CD4-positive, CD25-positive, alpha-beta regulatory T cell (primary cell): ENCODE measurements around the gene PTPN4. TPM values are rescaled to one million over a fixed set of nuclear protein-coding genes. Genes with fewer than 3 reads are reported as not detected.
A peak's percentile ranks its signal among the peaks of the same experiment; 100 is the strongest.
"Not testable (repeated sequence)": the region's sequence is repeated elsewhere in the genome, so short reads cannot be mapped to it uniquely, and the experiment has no call there.

Experiments
- ATAC-seq, 2 donors: fragments of 150-1000 bp; cut with Tn5 transposase; one replicate each; pipeline ENCODE4 v1.10.0; 2021; ENCODE audit warnings: low read depth in 2 of 2, moderate number of reproducible peaks in 2 of 2, moderate library complexity in 1 of 2
- DNase-seq, 3 donors: peaks; one replicate each; pipeline versions ENCODE4 v3.0.0 to v3.0.0-alpha.2; 2012 to 2022; ENCODE audit warnings: mixed read lengths in 1 of 3
- H3K27ac ChIP-seq: one replicate; pipeline ENCODE4 v1.7.0; 2013; ENCODE audit warnings: mild to moderate bottlenecking, low read length; ENCODE audit not compliant: insufficient read depth, poor library complexity, severe bottlenecking
- H3K27me3 ChIP-seq: one replicate; pipeline ENCODE4 v1.7.0; 2013; ENCODE audit warnings: low read length; ENCODE audit not compliant: control insufficient read depth, insufficient read depth
- H3K36me3 ChIP-seq: one replicate; pipeline ENCODE4 v1.7.0; 2013; ENCODE audit warnings: mild to moderate bottlenecking, low read length, moderate library complexity; ENCODE audit not compliant: control insufficient read depth, insufficient read depth
- H3K4me1 ChIP-seq: 2 replicates; pipeline ENCODE4 v1.7.0; 2013; ENCODE audit warnings: mild to moderate bottlenecking, low read length; ENCODE audit not compliant: insufficient read depth, control insufficient read depth, poor library complexity, severe bottlenecking
- H3K4me3 ChIP-seq: one replicate; pipeline ENCODE4 v1.7.0; 2013; ENCODE audit warnings: low read depth, mild to moderate bottlenecking, low read length, moderate library complexity
- H3K9me3 ChIP-seq, 2 experiments: 1 replicate in 1 of 2; 2 replicates in 1 of 2; pipeline ENCODE4 v1.7.0; 2013; ENCODE audit warnings: low read length in 2 of 2, mild to moderate bottlenecking in 1 of 2, moderate library complexity in 1 of 2; ENCODE audit not compliant: control insufficient read depth in 2 of 2
- H3K27ac Mint-ChIP-seq, 3 donors: one replicate each; pipeline ENCODE4 v1.8.0; 2020 to 2022; ENCODE audit warnings: mild to moderate bottlenecking in 3 of 3, mixed read lengths in 3 of 3, moderate library complexity in 2 of 3
- H3K27me3 Mint-ChIP-seq: one replicate; pipeline ENCODE4 v1.8.0; 2022; ENCODE audit warnings: mild to moderate bottlenecking, mixed read lengths
- H3K36me3 Mint-ChIP-seq: one replicate; pipeline ENCODE4 v1.8.0; 2020; ENCODE audit warnings: mixed read lengths
- H3K4me1 Mint-ChIP-seq, 4 donors: one replicate each; pipeline ENCODE4 v1.8.0; 2020 to 2022; ENCODE audit warnings: mixed read lengths in 4 of 4, mild to moderate bottlenecking in 1 of 4
- H3K4me3 Mint-ChIP-seq, 4 donors: one replicate each; pipeline ENCODE4 v1.8.0; 2020 to 2022; ENCODE audit warnings: mild to moderate bottlenecking in 4 of 4, mixed read lengths in 4 of 4, moderate library complexity in 3 of 4
- H3K9me3 Mint-ChIP-seq, 7 donors: one replicate each; pipeline ENCODE4 v1.8.0; 2020 to 2022; ENCODE audit warnings: mixed read lengths in 7 of 7, mild to moderate bottlenecking in 3 of 7, moderate library complexity in 2 of 7
- polyA plus RNA-seq, 4 donors: library from polyadenylated mRNA; unstranded; fragments of 300-500 nt; fragmentation: Illumina TruSeq; gene quantifications; one replicate each; pipeline ENCODE4 v1.2.3, GENCODE V29; 2021
- total RNA-seq: library from RNA; stranded (reverse); gene quantifications from one replicate; pipeline ENCODE4 v1.2.3, GENCODE V29; 2022

PTPN4 gene
- total and polyA plus RNA-seq, 5 donors from 2014 or later = 75.2 to 115 (median 110) TPM

DNA sequence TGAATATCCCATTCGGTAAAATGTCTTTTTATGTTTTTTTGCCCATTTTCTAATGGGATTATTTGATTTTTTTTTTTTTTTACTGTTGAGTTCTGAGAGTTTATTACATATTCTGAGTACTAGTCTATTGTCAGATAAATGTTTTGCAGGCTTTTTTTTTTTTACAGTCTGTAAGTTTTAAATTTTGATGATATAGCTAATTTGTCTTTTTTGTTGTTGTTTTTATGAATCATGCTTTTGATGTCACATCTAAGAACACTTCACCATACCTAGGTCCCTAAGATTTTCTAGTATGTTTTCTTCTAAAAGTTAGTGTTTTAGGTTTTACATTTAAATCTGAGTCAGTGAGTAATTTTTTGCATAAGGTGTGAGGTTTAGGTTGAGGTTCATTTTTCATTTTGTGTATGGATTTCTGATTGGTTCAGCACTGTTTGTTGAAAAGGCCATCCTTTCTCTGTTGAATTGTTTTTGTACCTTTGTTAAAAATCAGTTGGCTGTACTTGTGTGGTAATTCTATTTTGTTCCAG is 40.7 kb downstream of the PTPN4 start:
- Histone ChIP-seq H3K4me3 (no peak overlapping the region), H3K36me3 (no peaks in the 10 kb centered on the region), H3K27ac (no peak overlapping the region), H3K9me3 (no peaks in the 10 kb centered on the region), H3K27me3 (no peaks in the 10 kb centered on the region), H3K4me1 (peaks cover 13% of the 10 kb centered on the region)
- H3K9me3 Mint-ChIP-seq = peaks cover 0 to 8% (median 2%) of the 10 kb centered on the region in 7 donors
- ATAC-seq (no peak), DNase-seq (peak in 1 of 3 donors; percentile 33)
- H3K27ac Mint-ChIP-seq = peak overlapping the region in 1 of 3 donors; percentile 23
- H3K4me3 Mint-ChIP-seq = peak overlapping the region in 1 of 4 donors; percentile 32
- H3K36me3 Mint-ChIP-seq = peaks cover 10% of the 10 kb centered on the region
- H3K27me3 Mint-ChIP-seq = no peaks in the 10 kb centered on the region
- peaks cover 40 to 78% (median 56%) of the 10 kb centered on the region in 4 donors for H3K4me1 Mint-ChIP-seq

DNA sequence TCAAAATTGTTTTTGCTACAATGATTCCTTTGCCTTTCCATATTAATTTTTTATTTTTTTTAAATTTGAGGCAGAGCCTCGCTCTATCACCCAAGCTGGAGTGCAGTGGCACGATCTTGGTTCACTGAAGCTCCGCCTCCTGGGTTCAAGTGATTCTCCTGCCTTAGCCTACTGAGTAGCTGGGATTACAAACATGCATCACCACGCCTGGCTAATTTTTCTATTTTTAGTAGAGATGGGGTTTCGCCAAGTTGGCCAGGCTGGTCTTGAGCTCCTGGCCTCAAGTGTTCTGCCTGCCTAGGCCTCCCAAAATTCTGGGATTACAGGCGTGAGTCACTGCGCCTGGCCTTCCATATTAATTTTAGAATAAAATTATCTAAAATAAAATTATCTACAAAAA is 41.3 kb downstream of the PTPN4 start:
- no peak for ATAC-seq
- DNase-seq = no peak
- peaks cover 40 to 80% (median 61%) of the 10 kb centered on the region in 4 donors for H3K4me1 Mint-ChIP-seq
- Histone ChIP-seq H3K9me3 (no peaks in the 10 kb centered on the region), H3K27ac (no peak overlapping the region), H3K4me1 (peaks cover 8% of the 10 kb centered on the region), H3K4me3 (no peak overlapping the region), H3K36me3 (no peaks in the 10 kb centered on the region), H3K27me3 (no peaks in the 10 kb centered on the region)
- H3K27me3 Mint-ChIP-seq = no peaks in the 10 kb centered on the region
- peaks cover 15% of the 10 kb centered on the region for H3K36me3 Mint-ChIP-seq
- H3K4me3 Mint-ChIP-seq = no peak overlapping the region
- peaks cover 0 to 8% (median 2%) of the 10 kb centered on the region in 7 donors for H3K9me3 Mint-ChIP-seq
- no peak overlapping the region for H3K27ac Mint-ChIP-seq

DNA sequence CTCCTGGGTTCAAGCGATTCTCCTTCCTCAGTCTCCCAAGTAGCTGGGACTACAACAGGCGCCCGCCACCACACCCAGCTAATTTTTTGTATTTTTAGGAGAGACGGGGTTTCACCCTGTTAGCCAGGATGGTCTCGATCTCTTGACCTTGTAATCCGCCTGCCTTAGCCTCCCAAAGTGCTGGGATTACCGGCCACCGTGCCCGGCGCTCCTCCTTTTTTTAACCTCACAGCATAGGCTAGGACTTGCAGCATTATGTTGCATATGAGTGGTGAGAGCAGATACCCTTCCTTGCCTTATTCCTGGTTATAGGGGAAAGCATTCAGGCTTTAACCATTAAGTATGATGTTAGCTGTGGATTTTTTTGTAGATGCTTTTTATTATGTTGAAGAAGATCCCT is 42.3 kb downstream of the PTPN4 start:
- Mint-ChIP-seq H3K27ac (peak overlapping the region in 2 of 3 donors; percentile 13 to 45), H3K4me3 (peak overlapping the region in 3 of 4 donors; percentile 17 to 63 (median 39)), H3K4me1 (peaks cover 39 to 79% (median 60%) of the 10 kb centered on the region in 4 donors), H3K36me3 (peaks cover 24% of the 10 kb centered on the region)
- not testable (repeated sequence) for H3K36me3 ChIP-seq, H3K27me3 Mint-ChIP-seq, H3K9me3 Mint-ChIP-seq, H3K27me3 ChIP-seq, ATAC-seq, H3K4me3 ChIP-seq, DNase-seq, H3K27ac ChIP-seq, H3K9me3 ChIP-seq, H3K4me1 ChIP-seq

DNA sequence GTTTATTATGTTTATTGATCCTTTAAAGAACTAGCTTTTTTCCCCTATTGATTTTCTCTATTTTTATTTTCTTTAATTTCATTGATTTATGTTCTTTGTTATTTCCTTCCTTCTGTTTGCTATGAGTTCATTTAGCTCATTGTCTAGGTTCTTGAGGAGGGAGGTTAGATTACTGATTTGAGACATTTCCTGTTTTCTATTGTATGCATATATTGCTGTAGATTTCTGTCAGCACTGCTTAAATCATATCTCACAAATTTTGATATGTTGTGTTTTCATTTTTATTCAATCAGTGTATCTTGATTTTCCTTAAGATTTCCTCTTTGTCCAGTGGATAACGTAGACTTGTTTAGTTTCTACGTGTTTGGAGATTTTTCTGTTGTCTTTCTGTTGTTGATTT is 43.4 kb downstream of the PTPN4 start:
- H3K36me3 ChIP-seq = no peaks in the 10 kb centered on the region
- no peaks in the 10 kb centered on the region for H3K27me3 Mint-ChIP-seq

DNA sequence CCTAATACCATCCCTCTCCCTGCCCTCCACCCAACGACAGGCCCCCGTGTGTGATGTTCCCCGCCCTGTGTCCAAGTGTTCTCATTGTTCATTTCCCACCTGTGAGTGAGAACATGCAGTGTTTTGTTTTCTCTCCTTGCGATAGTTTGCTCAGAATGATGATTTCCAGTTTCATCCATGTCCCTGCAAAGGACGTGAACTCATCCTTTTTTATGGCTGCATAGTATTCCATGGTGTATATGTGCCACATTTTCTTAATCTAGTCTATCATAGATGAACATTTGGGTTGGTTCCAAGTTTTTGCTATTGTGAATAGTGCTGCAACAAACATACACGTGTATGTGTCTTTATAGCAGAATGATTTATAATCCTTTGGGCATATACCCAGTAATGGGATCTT is 44.7 kb downstream of the PTPN4 start:
- H3K4me3 Mint-ChIP-seq = peak overlapping the region in 1 of 4 donors; percentile 46
- H3K9me3 ChIP-seq, H3K9me3 Mint-ChIP-seq, ATAC-seq, H3K27ac ChIP-seq, DNase-seq, H3K4me3 ChIP-seq, H3K36me3 ChIP-seq, H3K27me3 ChIP-seq, H3K27me3 Mint-ChIP-seq, H3K4me1 ChIP-seq: not testable (repeated sequence)
- H3K36me3 Mint-ChIP-seq = peaks cover 28% of the 10 kb centered on the region
- peaks cover 43 to 83% (median 66%) of the 10 kb centered on the region in 4 donors for H3K4me1 Mint-ChIP-seq
- peak overlapping the region in 1 of 3 donors; percentile 58 for H3K27ac Mint-ChIP-seq

More for the DNA sequence above, 43.4 kb downstream of the PTPN4 start:
- Histone ChIP-seq H3K9me3 (no peaks in the 10 kb centered on the region), H3K4me1 (peaks cover 8% of the 10 kb centered on the region), H3K27ac (no peak overlapping the region), H3K27me3 (no peaks in the 10 kb centered on the region), H3K4me3 (peak overlapping the region; percentile 14)
- ATAC-seq = no peak
- Mint-ChIP-seq H3K36me3 (peaks cover 28% of the 10 kb centered on the region), H3K4me1 (peaks cover 42 to 84% (median 64%) of the 10 kb centered on the region in 4 donors), H3K27ac (no peak overlapping the region), H3K9me3 (peaks cover 0 to 8% (median 3%) of the 10 kb centered on the region in 7 donors), H3K4me3 (peak overlapping the region; percentile 2 to 63 (median 45))
- peak in 1 of 3 donors; percentile 25 for DNase-seq

DNA sequence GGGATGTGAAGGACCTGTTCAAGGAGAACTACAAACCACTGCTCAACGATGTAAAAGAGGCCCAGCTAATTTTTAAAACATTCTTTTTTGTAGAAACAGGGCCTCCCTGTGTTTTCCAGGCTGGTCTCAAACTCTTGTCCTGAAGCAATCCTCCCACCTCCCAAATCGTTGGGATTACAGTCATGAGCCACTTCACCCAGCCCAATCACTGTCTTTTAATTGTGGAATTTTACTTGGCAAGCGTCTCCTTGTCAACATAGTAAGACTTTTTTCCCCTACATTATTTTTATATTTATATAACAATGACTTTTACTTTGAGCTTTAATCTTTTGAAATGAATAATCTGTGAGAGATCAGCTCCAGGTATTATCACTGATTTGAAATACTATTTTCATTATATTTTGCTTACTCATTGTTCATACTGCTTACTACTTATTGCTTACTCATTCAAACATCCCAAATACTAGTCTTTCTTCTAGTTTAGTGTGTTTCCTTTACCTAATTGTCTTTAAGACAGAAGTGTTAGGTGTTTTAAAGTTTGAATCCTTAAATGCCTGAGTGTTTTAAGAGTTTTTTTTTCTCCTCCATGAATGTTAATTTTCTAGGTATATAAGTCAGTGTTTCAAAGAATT is 48.9 kb downstream of the PTPN4 start:
- H3K36me3 Mint-ChIP-seq = peaks cover 54% of the 10 kb centered on the region
- H3K27ac ChIP-seq = no peak overlapping the region
- ATAC-seq = no peak
- no peaks in the 10 kb centered on the region for H3K9me3 ChIP-seq
- H3K4me1 ChIP-seq = peaks cover under 1% of the 10 kb centered on the region
- DNase-seq = no peak
- no peak overlapping the region for H3K27ac Mint-ChIP-seq
- H3K4me3 Mint-ChIP-seq = no peak overlapping the region
- no peaks in the 10 kb centered on the region for H3K27me3 Mint-ChIP-seq
- H3K9me3 Mint-ChIP-seq = peaks cover 0 to 8% (median 3%) of the 10 kb centered on the region in 7 donors
- H3K36me3 ChIP-seq = peaks cover 22% of the 10 kb centered on the region
- H3K4me1 Mint-ChIP-seq = peaks cover 35 to 61% (median 48%) of the 10 kb centered on the region in 4 donors
- H3K27me3 ChIP-seq = no peaks in the 10 kb centered on the region
- no peak overlapping the region for H3K4me3 ChIP-seq

DNA sequence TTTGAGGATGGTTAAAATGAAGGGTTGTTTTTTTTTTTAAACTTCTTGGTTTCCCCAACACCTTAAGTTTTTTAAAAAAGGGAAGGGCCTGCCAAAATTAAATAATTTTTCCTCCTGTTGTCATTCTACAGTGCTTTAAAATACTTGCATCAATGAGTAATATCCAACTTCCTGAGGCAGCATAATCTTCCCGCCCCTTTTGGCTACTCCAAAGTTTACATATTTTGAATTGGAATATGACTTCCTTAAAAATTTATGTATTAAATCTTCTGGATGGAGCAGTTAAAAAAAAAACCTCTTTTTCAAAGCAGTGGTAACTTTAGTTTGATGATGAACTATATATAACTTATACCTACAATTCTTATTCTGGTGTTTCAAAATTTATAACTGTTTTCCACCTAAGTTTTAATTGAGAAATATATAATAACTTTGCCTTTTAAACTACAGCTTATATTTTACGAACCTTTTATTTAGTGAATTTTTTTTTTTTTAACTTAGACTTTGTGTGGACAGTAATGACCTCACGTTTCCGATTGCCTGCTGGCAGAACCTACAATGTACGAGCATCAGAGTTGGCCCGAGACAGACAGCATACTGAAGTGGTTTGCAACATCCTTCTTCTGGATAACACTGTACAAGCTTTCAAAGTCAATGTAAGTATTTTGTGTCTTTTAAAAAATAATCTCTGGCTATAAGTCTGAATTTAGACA is 49.8 kb downstream of the PTPN4 start:
- Histone ChIP-seq H3K27ac (no peak overlapping the region), H3K4me3 (no peak overlapping the region), H3K36me3 (peaks cover 26% of the 10 kb centered on the region), H3K27me3 (no peaks in the 10 kb centered on the region), H3K4me1 (no peaks in the 10 kb centered on the region), H3K9me3 (no peaks in the 10 kb centered on the region)
- H3K4me3 Mint-ChIP-seq = no peak overlapping the region
- DNase-seq (no peak), ATAC-seq (no peak)
- peaks cover 0 to 5% (median 0%) of the 10 kb centered on the region in 7 donors for H3K9me3 Mint-ChIP-seq
- H3K4me1 Mint-ChIP-seq = peaks cover 31 to 58% (median 45%) of the 10 kb centered on the region in 4 donors
- H3K36me3 Mint-ChIP-seq = peaks cover 52% of the 10 kb centered on the region
- H3K27ac Mint-ChIP-seq = no peak overlapping the region
- no peaks in the 10 kb centered on the region for H3K27me3 Mint-ChIP-seq
